Lung (tissue), 12 donors: ENCODE measurements around the gene COBL. TPM values are rescaled to one million over a fixed set of nuclear protein-coding genes. Genes with fewer than 3 reads are reported as not detected.

ENCODE experiments used
- ATAC-seq: fragments of 200-7000 bp; cut with Tn5 transposase; one replicate; pipeline ENCODE4 v1.9.1; 2020; ENCODE audit warnings: moderate number of reproducible peaks; ENCODE audit not compliant: insufficient read depth, low FRiP score
- DNase-seq, 3 donors: peaks; one replicate each; pipeline ENCODE4 v3.0.0-alpha.2; 2013 to 2017
- H3K27ac ChIP-seq, 2 donors: one replicate each; pipeline ENCODE4 v1.5.1; 2013; ENCODE audit warnings: mild to moderate bottlenecking in 2 of 2, moderate library complexity in 2 of 2, control low read depth in 1 of 2, inconsistent platforms in 1 of 2, low read depth in 1 of 2, low read length in 1 of 2
- H3K27me3 ChIP-seq, 3 donors: one replicate each; pipeline ENCODE4 v1.5.1; 2013; ENCODE audit warnings: low read length in 2 of 3; ENCODE audit not compliant: control insufficient read depth in 3 of 3, insufficient read depth in 3 of 3
- H3K36me3 ChIP-seq, 4 donors: one replicate each; pipeline ENCODE4 v1.5.1; 2013; ENCODE audit warnings: low read length in 4 of 4, mild to moderate bottlenecking in 1 of 4, moderate library complexity in 1 of 4; ENCODE audit not compliant: control insufficient read depth in 4 of 4, insufficient read depth in 4 of 4
- H3K4me1 ChIP-seq, 5 donors: one replicate each; pipeline ENCODE4 v1.5.1; 2013; ENCODE audit warnings: low read length in 5 of 5, mild to moderate bottlenecking in 2 of 5, moderate library complexity in 1 of 5; ENCODE audit not compliant: control insufficient read depth in 5 of 5, insufficient read depth in 5 of 5
- H3K4me3 ChIP-seq: one replicate; pipeline ENCODE4 v1.5.1; 2013; ENCODE audit warnings: mild to moderate bottlenecking, control low read depth, moderate library complexity
- H3K9ac ChIP-seq, 2 donors: one replicate each; pipeline ENCODE4 v1.5.1; 2013; ENCODE audit warnings: low read length in 2 of 2, control low read depth in 1 of 2; ENCODE audit not compliant: insufficient read depth in 1 of 2
- H3K9me3 ChIP-seq, 4 donors: one replicate each; pipeline ENCODE4 v1.5.1; 2013; ENCODE audit warnings: low read length in 3 of 4, mild to moderate bottlenecking in 1 of 4, moderate library complexity in 1 of 4; ENCODE audit not compliant: control insufficient read depth in 4 of 4, insufficient read depth in 3 of 4
- WGBS, 2 donors: extraction: QIAGEN DNeasy Blood & Tissue Kit; methylation state at CpG; one replicate each; pipeline ENCODE4 v1.1.7; 2013; 5-methylcytosine and 5-hydroxymethylcytosine counted together
- polyA plus RNA-seq, 2 donors: library from polyadenylated mRNA; stranded (reverse); fragments of 200-250 nt; gene quantifications; one replicate each; pipeline ENCODE4 v1.2.1, GENCODE V29; 2013
- total RNA-seq, 2 donors: library from RNA; depleted of rRNA in 1 of 2; stranded (reverse); fragments of >200 nt in 1 of 2; gene quantifications; one replicate each; pipeline ENCODE4 v1.2.1, GENCODE V29; 2014 to 2021
- TF ChIP-seq, protein P1 (sequence below): IDR thresholded peaks from 2 replicates; pipeline ENCODE4 v1.5.1; 2012; ENCODE audit warnings: mild to moderate bottlenecking; ENCODE audit errors: control extremely low read depth, extremely low read depth
- donor health status: control.
- donor health status: control.
- donor health status: Bipolar disorder and iron deficiency.
- donor health status: healthy.
- donor health status: DM: yes; HTN: yes; CAD: no.

COBL gene
- total and polyA plus RNA-seq, 4 donors = 6.3 to 38.1 (median 15.0) TPM

GRCh38 chr7:51152706-51153200 is 163.9 kb downstream of the COBL start:
- Histone ChIP-seq H3K27ac (no peak overlapping the region), H3K27me3 (no peaks in the 10 kb centered on the region), H3K9ac (no peak overlapping the region), H3K36me3 (no peaks in the 10 kb centered on the region), H3K9me3 (peaks cover 0 to 3% (median 0%) of the 10 kb centered on the region in 4 donors), H3K4me3 (no peak overlapping the region), H3K4me1 (peaks cover 0 to 9% (median 2%) of the 10 kb centered on the region in 5 donors)
- WGBS, 2 donors = 83 to 85% methylated on average over 4 of the region's 4 CpGs
- no peak for DNase-seq
- TF ChIP-seq, protein P1, sequence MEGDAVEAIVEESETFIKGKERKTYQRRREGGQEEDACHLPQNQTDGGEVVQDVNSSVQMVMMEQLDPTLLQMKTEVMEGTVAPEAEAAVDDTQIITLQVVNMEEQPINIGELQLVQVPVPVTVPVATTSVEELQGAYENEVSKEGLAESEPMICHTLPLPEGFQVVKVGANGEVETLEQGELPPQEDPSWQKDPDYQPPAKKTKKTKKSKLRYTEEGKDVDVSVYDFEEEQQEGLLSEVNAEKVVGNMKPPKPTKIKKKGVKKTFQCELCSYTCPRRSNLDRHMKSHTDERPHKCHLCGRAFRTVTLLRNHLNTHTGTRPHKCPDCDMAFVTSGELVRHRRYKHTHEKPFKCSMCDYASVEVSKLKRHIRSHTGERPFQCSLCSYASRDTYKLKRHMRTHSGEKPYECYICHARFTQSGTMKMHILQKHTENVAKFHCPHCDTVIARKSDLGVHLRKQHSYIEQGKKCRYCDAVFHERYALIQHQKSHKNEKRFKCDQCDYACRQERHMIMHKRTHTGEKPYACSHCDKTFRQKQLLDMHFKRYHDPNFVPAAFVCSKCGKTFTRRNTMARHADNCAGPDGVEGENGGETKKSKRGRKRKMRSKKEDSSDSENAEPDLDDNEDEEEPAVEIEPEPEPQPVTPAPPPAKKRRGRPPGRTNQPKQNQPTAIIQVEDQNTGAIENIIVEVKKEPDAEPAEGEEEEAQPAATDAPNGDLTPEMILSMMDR = no peak
- ATAC-seq = no peak

- peak in 2 of 3 donors; percentile 30 to 56 for DNase-seq
- H3K27ac ChIP-seq = peak overlapping the region in 1 of 2 donors; percentile 53
- H3K9me3 ChIP-seq = peaks cover 0 to 7% (median 1%) of the 10 kb centered on the region in 4 donors
- no peaks in the 10 kb centered on the region for H3K36me3 ChIP-seq
- no peak for ATAC-seq
- H3K4me1 ChIP-seq = peaks cover 0 to 9% (median 0%) of the 10 kb centered on the region in 5 donors
- no peak overlapping the region for H3K4me3 ChIP-seq
- 59 to 68% methylated on average over 3 of the region's 3 CpGs for WGBS, 2 donors
- TF ChIP-seq, protein P1 = no peak
- H3K9ac ChIP-seq = peak overlapping the region in 1 of 2 donors; percentile 24
- no peaks in the 10 kb centered on the region for H3K27me3 ChIP-seq
These were observed 165.2 kb downstream of the COBL start for GRCh38 chr7:51151455-51151854.

DNA sequence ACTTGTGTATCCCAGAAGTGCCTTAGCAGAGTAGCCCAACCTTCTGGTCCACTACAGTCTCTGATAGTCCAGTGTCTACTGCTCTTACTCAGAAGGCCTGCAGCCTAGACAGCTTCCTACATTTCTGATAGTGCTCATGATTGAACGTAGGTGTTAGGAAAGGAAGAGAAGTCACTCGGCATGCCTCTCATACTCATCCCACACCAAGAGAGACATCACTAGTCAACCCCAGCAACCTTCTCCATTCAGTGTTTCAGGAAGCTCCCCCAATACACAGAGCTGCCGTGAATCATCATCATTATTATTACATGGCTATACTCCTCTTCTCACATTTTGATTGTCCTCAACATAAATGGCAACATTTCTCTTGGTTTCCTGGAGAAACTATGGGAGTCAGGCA is 166.4 kb downstream of the COBL start:
- no peak overlapping the region for H3K27ac ChIP-seq
- DNase-seq = no peak
- TF ChIP-seq, protein P1 = no peak
- 95% methylated on average over 3 of the region's 3 CpGs for WGBS, 2 donors
- H3K4me3 ChIP-seq = no peak overlapping the region
- H3K4me1 ChIP-seq = peaks cover 0 to 9% (median 0%) of the 10 kb centered on the region in 5 donors
- no peaks in the 10 kb centered on the region for H3K27me3 ChIP-seq
- no peaks in the 10 kb centered on the region for H3K36me3 ChIP-seq
- H3K9me3 ChIP-seq = peaks cover 0 to 7% (median 1%) of the 10 kb centered on the region in 4 donors
- H3K9ac ChIP-seq = no peak overlapping the region
- ATAC-seq = no peak

- 95 to 97% methylated on average over 6 of the region's 6 CpGs for WGBS, 2 donors
- H3K9ac ChIP-seq = no peak overlapping the region
- no peaks in the 10 kb centered on the region for H3K36me3 ChIP-seq
- DNase-seq = no peak
- peaks cover 0 to 9% (median 0%) of the 10 kb centered on the region in 5 donors for H3K4me1 ChIP-seq
- no peaks in the 10 kb centered on the region for H3K27me3 ChIP-seq
- H3K4me3 ChIP-seq = no peak overlapping the region
- H3K9me3 ChIP-seq = peaks cover 0 to 7% (median 1%) of the 10 kb centered on the region in 4 donors
- no peak for ATAC-seq
- TF ChIP-seq, protein P1 = no peak
- no peak overlapping the region for H3K27ac ChIP-seq
These were observed 168.4 kb downstream of the COBL start for GRCh38 chr7:51148216-51148615.
